HG02970 (cell line): ENCODE results near the gene LHFPL2.

Experiments used
- ATAC-seq: cut with Tn5 transposase; IDR thresholded peaks from one replicate; pipeline ENCODE4 v1.9.1; 2021; ENCODE audit warnings: mild to moderate bottlenecking, moderate library complexity, moderate number of reproducible peaks; ENCODE audit not compliant: unreplicated experiment, low FRiP score

LHFPL2 gene

GRCh38 chr5:78534148-78534904 is 114.2 kb downstream of the LHFPL2 start:
- no peak for ATAC-seq

GRCh38 chr5:78533356-78533755 is 115.2 kb downstream of the LHFPL2 start:
- ATAC-seq, result no peak

- ATAC-seq, result no peak
Measured at GRCh38 chr5:78530342-78531096, 118.1 kb downstream of the LHFPL2 start.

GRCh38 chr5:78527925-78528324 is 120.6 kb downstream of the LHFPL2 start:
- ATAC-seq, result no peak

GRCh38 chr5:78527054-78527859 is 121.3 kb downstream of the LHFPL2 start:
- no peak for ATAC-seq

- no peak for ATAC-seq
Measured at GRCh38 chr5:78526049-78526525, 122.5 kb downstream of the LHFPL2 start.

GRCh38 chr5:78523314-78524193 is 125.0 kb downstream of the LHFPL2 start:
- no peak for ATAC-seq

GRCh38 chr5:78522476-78523260 is 125.9 kb downstream of the LHFPL2 start:
- no peak for ATAC-seq

- ATAC-seq, result no peak
Measured at GRCh38 chr5:78521455-78521854, 127.1 kb downstream of the LHFPL2 start.

GRCh38 chr5:78519198-78519941 is 129.2 kb downstream of the LHFPL2 start:
- no peak for ATAC-seq

- ATAC-seq, result no peak
Measured at GRCh38 chr5:78518365-78519197, 130.0 kb downstream of the LHFPL2 start.

GRCh38 chr5:78515670-78516069 is 132.9 kb downstream of the LHFPL2 start:
- no peak for ATAC-seq

- ATAC-seq, result no peak
Measured at GRCh38 chr5:78514427-78515330, 133.9 kb downstream of the LHFPL2 start.

- no peak for ATAC-seq
Measured at GRCh38 chr5:78513441-78513840, 135.1 kb downstream of the LHFPL2 start.

- ATAC-seq, result no peak
Measured at GRCh38 chr5:78512435-78512834, 136.1 kb downstream of the LHFPL2 start.

GRCh38 chr5:78511121-78511906 is 137.3 kb downstream of the LHFPL2 start:
- no peak for ATAC-seq
